Ishikawa (cell line): Measurements from ENCODE around the gene FOXP1.

Experiments
- CEBPB ChIP-seq: IDR thresholded peaks from 2 replicates; pipeline ENCODE4 v1.6.1; 2012
- EGR1 ChIP-seq: IDR thresholded peaks from 2 replicates; pipeline ENCODE4 v1.6.1; 2012
- NFIC ChIP-seq: IDR thresholded peaks from 2 replicates; pipeline ENCODE4 v1.6.1; 2012
- RAD21 ChIP-seq: IDR thresholded peaks from 2 replicates; pipeline ENCODE4 v1.6.1; 2012; ENCODE audit warnings: low read depth
- USF1 ChIP-seq: IDR thresholded peaks from 2 replicates; pipeline ENCODE4 v1.6.1; 2012
- YY1 ChIP-seq: IDR thresholded peaks from 2 replicates; pipeline ENCODE4 v1.6.1; 2012; ENCODE audit warnings: low read depth
- TF ChIP-seq, protein P1 (sequence below): IDR thresholded peaks from 2 replicates; pipeline ENCODE4 v1.6.1; 2012

DNA sequence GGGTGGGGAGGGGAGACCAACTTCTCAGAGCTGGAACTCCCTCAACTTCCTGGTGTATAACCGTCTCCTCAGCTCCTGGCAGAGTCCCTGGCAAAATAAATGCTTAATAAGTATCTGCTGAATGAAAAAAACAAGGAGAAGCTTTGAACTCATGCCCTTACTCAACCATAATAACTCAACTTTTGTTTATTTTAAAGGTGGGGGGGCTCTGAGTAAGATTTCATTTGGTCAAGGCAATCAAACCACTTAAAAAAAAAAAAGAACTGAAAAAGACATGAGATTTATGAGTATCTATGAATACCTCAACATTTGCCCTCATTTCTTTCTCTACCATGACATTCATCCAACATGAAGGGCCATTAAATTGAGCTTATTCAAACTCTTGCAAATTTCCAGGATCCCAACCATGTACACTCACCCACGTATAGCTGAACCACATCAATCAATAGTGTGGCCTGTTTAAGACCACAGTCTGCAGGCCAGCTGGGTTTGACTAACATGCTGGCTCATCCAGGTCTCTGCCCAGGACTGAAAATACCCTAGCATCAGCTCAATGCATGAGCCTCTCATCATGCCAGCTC lies 157.9 kb downstream of the FOXP1 start:
- TF ChIP-seq EGR1 (no peak), YY1 (no peak), CEBPB (no peak), USF1 (no peak), RAD21 (no peak), NFIC (no peak)
- TF ChIP-seq, protein P1, sequence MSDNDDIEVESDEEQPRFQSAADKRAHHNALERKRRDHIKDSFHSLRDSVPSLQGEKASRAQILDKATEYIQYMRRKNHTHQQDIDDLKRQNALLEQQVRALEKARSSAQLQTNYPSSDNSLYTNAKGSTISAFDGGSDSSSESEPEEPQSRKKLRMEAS: no peak
